Hippocampal formation (tissue), 2 donors: ENCODE results near the gene RASSF8.

Source experiments
- DNase-seq, 2 donors: peaks; one replicate each; lab custom pipeline; 2025; lab: John Stamatoyannopoulos, UW

RASSF8 gene

GRCh38 chr12:26109343-26109881 is 150.9 kb downstream of the RASSF8 start:
- DNase-seq: no peak

GRCh38 chr12:26112232-26112631 is 153.8 kb downstream of the RASSF8 start:
- no peak for DNase-seq

GRCh38 chr12:26112703-26113147 is 154.2 kb downstream of the RASSF8 start:
- DNase-seq: no peak

GRCh38 chr12:26113181-26113654 is 154.7 kb downstream of the RASSF8 start:
- DNase-seq: peak in 1 of 2 donors; percentile 22

- peak; percentile 77 to 89 for DNase-seq
Observed at GRCh38 chr12:26113853-26114719, 155.6 kb downstream of the RASSF8 start.

- DNase-seq: no peak
Observed at GRCh38 chr12:26114720-26115401, 156.4 kb downstream of the RASSF8 start.

- DNase-seq: no peak
Observed at GRCh38 chr12:26116829-26117715, 158.6 kb downstream of the RASSF8 start.

GRCh38 chr12:26118308-26118707 is 159.8 kb downstream of the RASSF8 start:
- no peak for DNase-seq

GRCh38 chr12:26119391-26119989 is 161.0 kb downstream of the RASSF8 start:
- DNase-seq: peak in 1 of 2 donors; percentile 91

- peak in 1 of 2 donors; percentile 68 for DNase-seq
Observed at GRCh38 chr12:26120561-26121274, 162.2 kb downstream of the RASSF8 start.

- DNase-seq: peak in 1 of 2 donors; percentile 73
Observed at GRCh38 chr12:26121323-26122060, 163.0 kb downstream of the RASSF8 start.

GRCh38 chr12:26122061-26122680 is 163.7 kb downstream of the RASSF8 start:
- DNase-seq: peak in 1 of 2 donors; percentile 35

- peak; percentile 72 to 77 for DNase-seq
Observed at GRCh38 chr12:26122681-26123481, 164.4 kb downstream of the RASSF8 start.

GRCh38 chr12:26123482-26123980 is 165.0 kb downstream of the RASSF8 start:
- DNase-seq: peak in 1 of 2 donors; percentile 59

- peak; percentile 88 to 90 for DNase-seq
Observed at GRCh38 chr12:26124446-26125399, 166.2 kb downstream of the RASSF8 start, which contains the start of gene BHLHE41. BHLHE41 (minus strand) TSS chr12:26125037; CDS start chr12:26124779, 258 bp downstream.

- peak; percentile 80 to 86 for DNase-seq
Observed at GRCh38 chr12:26125400-26126339, 167.2 kb downstream of the RASSF8 start.
